ENCODE results near the gene TOX2. TPM values are rescaled to one million over a fixed set of nuclear protein-coding genes. Genes with fewer than 3 reads are reported as not detected.

Gene TOX2
- total RNA-seq, 5 donors from 2014 or later (not counting 1 experiment from before 2014, with no cell fraction given) = 0.38 to 3.0 (median 1.6) TPM

DNA sequence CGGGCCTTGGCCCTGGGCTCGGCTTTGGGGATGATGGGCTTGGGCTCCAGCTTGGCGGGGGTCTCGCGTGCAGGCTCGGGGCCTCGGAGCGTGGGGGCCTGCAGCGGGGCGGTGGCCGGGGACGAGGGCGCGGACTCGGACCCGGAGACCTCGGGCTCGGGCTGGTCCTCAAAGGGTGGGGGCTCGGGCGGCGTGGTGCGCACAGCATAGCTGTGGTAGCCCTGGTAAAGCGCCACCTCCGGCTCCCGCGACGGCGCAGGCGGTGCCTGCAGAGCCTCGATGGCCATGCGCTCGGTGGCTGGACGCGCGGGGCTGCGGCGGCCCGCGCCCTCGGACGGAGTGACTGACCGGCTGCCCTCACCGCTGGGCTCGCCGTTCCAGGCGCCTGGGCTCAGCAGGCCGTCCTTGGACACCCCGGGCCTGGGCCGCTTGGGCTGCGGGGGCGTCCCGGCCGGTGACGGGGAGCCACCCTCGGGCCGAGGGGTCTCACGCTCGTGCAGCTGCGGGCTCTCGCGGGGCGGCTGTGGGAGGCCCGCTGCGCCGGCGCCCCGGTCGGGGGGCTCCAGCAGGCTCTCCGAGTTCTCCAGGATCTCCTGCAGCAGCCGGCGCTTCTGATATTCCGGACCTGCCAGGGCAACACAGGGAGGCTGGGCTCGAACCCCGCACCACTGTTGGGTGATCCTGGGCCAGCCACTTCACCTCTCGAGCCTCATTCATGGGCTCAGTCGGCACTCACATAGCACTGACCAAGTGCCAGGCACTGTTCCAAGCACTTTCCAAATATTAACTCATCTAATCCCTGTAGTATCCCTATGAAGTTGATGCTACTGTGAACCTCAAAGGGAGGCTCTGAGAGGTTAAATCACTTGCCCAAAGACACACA is 201.4 kb downstream of the TOX2 start:
- Mint-ChIP-seq H3K4me3 (no peak overlapping the region), H3K27me3 (peaks cover 37 to 42% of the 10 kb centered on the region in 2 donors), H3K27ac (no peak overlapping the region), H3K36me3 (no peaks in the 10 kb centered on the region), H3K9me3 (no peaks in the 10 kb centered on the region), H3K4me1 (peaks cover 0 to 5% (median 3%) of the 10 kb centered on the region in 3 donors)
- ATAC-seq (replicated peaks in 1 of 4) (peak in 2 of 4 experiments; percentile 14 to 32), DNase-seq (no peak)
- Histone ChIP-seq H3K4me1 (ENCODE audit: control insufficient read depth in 1 of 2, extremely low read depth in 1 of 2, insufficient read depth in 2 of 2, low read length in 2 of 2) (peaks cover 0 to 4% of the 10 kb centered on the region in 2 experiments), H3K27me3 (replicated peaks in 1 of 2; ENCODE audit: control insufficient read depth in 2 of 2, extremely low read depth in 1 of 2, insufficient read depth in 2 of 2, low read length in 1 of 2) (peaks cover 3 to 59% of the 10 kb centered on the region in 2 experiments), H3K4me3 (ENCODE audit: control insufficient read depth in 1 of 2, extremely low read depth in 1 of 2, low read length in 1 of 2) (no peak overlapping the region), H3K36me3 (ENCODE audit: control insufficient read depth in 2 of 2, extremely low read depth in 1 of 2, insufficient read depth in 1 of 2, low read length in 1 of 2) (no peaks in the 10 kb centered on the region), H3K9me3 (no peaks in the 10 kb centered on the region), H3K27ac (ENCODE audit: low read length) (no peak overlapping the region)
- ChIA-PET POLR2A (no interaction called here), CTCF (interaction anchor here (0.6 to 2.6 kb wide), 5 partner anchors 11 to 74 kb away, joined by 3 to 37 read pairs (median 3); partner anchors contain the start of gene JPH2 (in 1 of the 2))
- WGBS (ENCODE audit: insufficient coverage) = 38% methylated on average over 72 of the region's 76 CpGs

DNA sequence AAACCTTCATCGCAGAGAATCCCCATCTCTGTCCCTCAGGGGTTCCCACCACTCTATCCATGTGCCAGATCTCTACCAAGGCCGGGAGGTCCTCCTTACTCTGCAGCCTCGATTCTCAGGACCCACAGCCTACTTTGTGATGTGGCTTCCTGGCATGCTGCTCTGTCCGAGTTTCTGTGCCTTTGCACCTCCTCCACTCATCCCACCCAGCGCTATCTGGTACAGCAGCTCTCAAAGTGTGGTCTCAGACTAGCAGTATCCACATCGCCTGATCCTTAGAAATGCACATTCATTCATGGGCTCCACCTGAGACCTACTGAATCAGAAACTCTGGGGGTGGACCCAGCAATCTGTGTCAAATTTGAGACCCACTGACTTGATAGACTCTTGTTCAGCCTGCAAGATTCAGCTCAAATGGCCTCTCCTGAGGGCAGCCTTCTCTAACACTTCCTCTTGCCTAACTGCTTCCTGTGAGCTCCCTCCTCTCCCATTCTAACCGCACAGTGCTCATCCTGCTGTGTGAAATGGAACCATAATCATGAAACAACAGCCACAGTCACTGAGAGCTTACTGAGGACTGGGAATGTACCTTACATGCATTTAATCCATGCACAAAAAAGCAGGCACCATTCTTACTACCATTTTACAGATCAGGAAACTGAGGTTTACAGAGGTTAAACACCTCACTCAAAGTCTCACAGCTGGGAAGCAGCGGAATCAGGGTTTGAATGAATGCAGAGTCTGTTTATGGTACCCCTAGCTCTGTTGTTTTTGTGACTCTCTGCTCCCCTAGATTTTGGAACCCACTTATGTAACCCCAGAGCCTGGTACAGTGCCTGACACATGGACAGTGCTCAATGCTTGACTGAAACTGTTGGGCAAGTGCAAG is 202.9 kb downstream of the TOX2 start:
- 77% methylated on average over 7 of the region's 8 CpGs for WGBS (ENCODE audit: insufficient coverage)
- H3K4me3 Mint-ChIP-seq = no peak overlapping the region
- ChIA-PET CTCF (interaction anchor here (1.0 to 2.6 kb wide), 3 partner anchors 70 to 73 kb away, joined by 3 to 37 read pairs (median 13); partner anchors contain the start of gene JPH2 (in 1 of the 2)), POLR2A (no interaction called here)
- no peaks in the 10 kb centered on the region for H3K9me3 Mint-ChIP-seq
- H3K4me1 Mint-ChIP-seq = peaks cover 0 to 5% (median 3%) of the 10 kb centered on the region in 3 donors
- peaks cover 3 to 51% of the 10 kb centered on the region in 2 experiments for H3K27me3 ChIP-seq (replicated peaks in 1 of 2; ENCODE audit: control insufficient read depth in 2 of 2, extremely low read depth in 1 of 2, insufficient read depth in 2 of 2, low read length in 1 of 2)
- H3K27ac Mint-ChIP-seq = no peak overlapping the region
- peaks cover 44 to 47% of the 10 kb centered on the region in 2 donors for H3K27me3 Mint-ChIP-seq
- H3K4me1 ChIP-seq (ENCODE audit: control insufficient read depth in 1 of 2, extremely low read depth in 1 of 2, insufficient read depth in 2 of 2, low read length in 2 of 2) = peaks cover 0 to 4% of the 10 kb centered on the region in 2 experiments
- ATAC-seq (replicated peaks in 1 of 4) (no peak), DNase-seq (no peak)
- H3K36me3 Mint-ChIP-seq = no peaks in the 10 kb centered on the region
- H3K27ac ChIP-seq (ENCODE audit: low read length) = no peak overlapping the region
- no peaks in the 10 kb centered on the region for H3K36me3 ChIP-seq (ENCODE audit: control insufficient read depth in 2 of 2, extremely low read depth in 1 of 2, insufficient read depth in 1 of 2, low read length in 1 of 2)
- H3K9me3 ChIP-seq = no peaks in the 10 kb centered on the region
- H3K4me3 ChIP-seq (ENCODE audit: control insufficient read depth in 1 of 2, extremely low read depth in 1 of 2, low read length in 1 of 2) = no peak overlapping the region

DNA sequence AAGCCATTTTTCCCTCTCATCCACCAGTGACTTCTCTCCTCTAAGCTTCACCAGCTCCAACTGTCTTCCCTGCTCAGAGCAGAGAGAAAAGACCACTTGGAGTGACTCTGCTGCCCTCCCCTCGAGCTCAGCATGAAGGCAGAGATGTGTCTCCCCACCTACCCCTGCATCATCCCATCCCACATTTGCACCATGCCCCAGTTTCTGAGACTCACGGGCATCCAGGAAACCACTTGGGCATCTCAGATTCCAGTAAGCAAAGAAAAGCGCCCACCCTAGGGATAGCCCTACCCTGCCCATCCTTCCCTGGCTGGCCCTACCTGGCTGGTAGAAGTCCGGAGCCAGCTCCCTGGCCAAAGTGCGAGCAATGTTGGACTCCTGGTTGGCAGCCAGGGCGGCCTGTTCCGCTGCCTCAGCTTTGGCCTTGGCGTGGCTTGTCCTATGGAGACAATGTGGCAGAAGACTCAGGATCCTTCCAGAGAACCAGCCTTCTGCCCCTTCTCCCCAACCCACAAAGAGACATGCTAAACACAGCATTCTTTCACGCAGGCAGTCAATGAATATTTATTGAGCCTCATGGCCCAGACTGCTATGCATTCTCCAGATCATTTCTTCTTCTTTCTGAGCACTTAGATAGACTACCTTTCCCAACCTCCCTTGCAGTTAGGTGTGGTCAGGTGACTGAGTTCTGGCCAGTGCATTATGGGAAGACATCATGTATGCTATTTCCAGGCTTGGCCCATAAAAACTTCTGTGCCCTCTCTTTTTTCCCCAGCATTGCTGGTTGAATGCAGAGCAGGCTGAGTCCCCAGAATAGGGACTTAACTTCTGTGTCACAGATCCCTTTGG is 203.8 kb downstream of the TOX2 start:
- ATAC-seq (replicated peaks in 1 of 4) (no peak), DNase-seq (no peak)
- Histone ChIP-seq H3K4me1 (ENCODE audit: control insufficient read depth in 1 of 2, extremely low read depth in 1 of 2, insufficient read depth in 2 of 2, low read length in 2 of 2) (peaks cover 0 to 4% of the 10 kb centered on the region in 2 experiments), H3K27me3 (replicated peaks in 1 of 2; ENCODE audit: control insufficient read depth in 2 of 2, extremely low read depth in 1 of 2, insufficient read depth in 2 of 2, low read length in 1 of 2) (peaks cover 3 to 52% of the 10 kb centered on the region in 2 experiments), H3K36me3 (ENCODE audit: control insufficient read depth in 2 of 2, extremely low read depth in 1 of 2, insufficient read depth in 1 of 2, low read length in 1 of 2) (no peaks in the 10 kb centered on the region), H3K4me3 (ENCODE audit: control insufficient read depth in 1 of 2, extremely low read depth in 1 of 2, low read length in 1 of 2) (no peak overlapping the region), H3K27ac (ENCODE audit: low read length) (no peak overlapping the region), H3K9me3 (no peaks in the 10 kb centered on the region)
- WGBS (ENCODE audit: insufficient coverage) = 85% methylated on average over 8 of the region's 9 CpGs
- no peaks in the 10 kb centered on the region for H3K36me3 Mint-ChIP-seq
- peaks cover 0 to 5% (median 3%) of the 10 kb centered on the region in 3 donors for H3K4me1 Mint-ChIP-seq
- CTCF ChIA-PET = interaction anchor here (2.0 to 2.6 kb wide), 2 partner anchors 71 to 72 kb away, joined by 13 to 37 read pairs; no protein-coding TSS in a partner anchor
- no peak overlapping the region for H3K27ac Mint-ChIP-seq
- H3K9me3 Mint-ChIP-seq = no peaks in the 10 kb centered on the region
- POLR2A ChIA-PET = no interaction called here
- no peak overlapping the region for H3K4me3 Mint-ChIP-seq
- peaks cover 49 to 51% of the 10 kb centered on the region in 2 donors for H3K27me3 Mint-ChIP-seq

Other genes starting within 250 kb of the TOX2 start
- gene MYBL2, start 247.7 kb upstream of the TOX2 start, total RNA-seq = 1 to 10 TPM; 1.2 to 3.0 (median 1.4) TPM
- gene GTSF1L, start 187.8 kb upstream of the TOX2 start, total RNA-seq = under 1 TPM in 3 of 5 donors, not detected in 2; 0.30 to 0.63 (median 0.53) TPM